KMS-11 (cell line): ENCODE data around the gene PMM2.
A peak's percentile ranks its signal among the peaks of the same experiment; 100 is the strongest.

Experiments
- H2AFZ ChIP-seq: fragments of 200-600 bp; sonication (generic); 2 replicates; pipeline ENCODE4 v1.6.1; 2016; ENCODE audit warnings: antibody characterized with exemption, mixed run types, low read depth
- H3K27ac ChIP-seq: fragments of 200-600 bp; sonication (generic); 2 replicates; pipeline ENCODE4 v1.6.1; 2016; ENCODE audit warnings: mild to moderate bottlenecking, mixed run types
- H3K27me3 ChIP-seq: fragments of 200-600 bp; sonication (generic); 2 replicates; pipeline ENCODE4 v1.6.1; 2017; ENCODE audit warnings: mild to moderate bottlenecking, low read depth, mixed run types, moderate library complexity; ENCODE audit not compliant: insufficient read depth
- H3K36me3 ChIP-seq: fragments of 200-600 bp; sonication (generic); 2 replicates; pipeline ENCODE4 v1.6.1; 2017; ENCODE audit warnings: mild to moderate bottlenecking, mixed run types; ENCODE audit not compliant: insufficient read depth
- H3K4me1 ChIP-seq: fragments of 200-600 bp; sonication (generic); 2 replicates; pipeline ENCODE4 v1.6.1; 2016; ENCODE audit warnings: mild to moderate bottlenecking, low read depth, mixed run types; ENCODE audit not compliant: poor library complexity, severe bottlenecking
- H3K4me2 ChIP-seq: fragments of 200-600 bp; sonication (generic); 2 replicates; pipeline ENCODE4 v1.7.0; 2016; ENCODE audit warnings: mild to moderate bottlenecking, mixed run types
- H3K4me3 ChIP-seq: fragments of 200-600 bp; sonication (generic); IDR thresholded peaks from 2 replicates; pipeline ENCODE4 v1.6.1; 2017; ENCODE audit warnings: low read depth, low read length, mixed read lengths; ENCODE audit not compliant: insufficient read depth
- H3K79me2 ChIP-seq: fragments of 200-600 bp; sonication (generic); 2 replicates; pipeline ENCODE4 v1.6.1; 2016; ENCODE audit warnings: low read depth, mixed run types; ENCODE audit not compliant: insufficient read depth
- H3K9ac ChIP-seq: fragments of 200-600 bp; sonication (generic); 2 replicates; pipeline ENCODE4 v1.6.1; 2016; ENCODE audit warnings: mild to moderate bottlenecking, mixed run types
- H4K20me1 ChIP-seq: fragments of 200-600 bp; sonication (generic); 2 replicates; pipeline ENCODE4 v1.6.1; 2016; ENCODE audit warnings: mild to moderate bottlenecking, mixed run types; ENCODE audit not compliant: insufficient read depth
- TF ChIP-seq, protein P1 (sequence below): fragments of 200-600 bp; sonication (generic); conservative IDR thresholded peaks from 2 replicates; pipeline ENCODE4 v1.6.1; 2017; ENCODE audit warnings: low read depth, mild to moderate bottlenecking, antibody characterized with exemption, low read length, moderate library complexity, mixed read lengths

The PMM2 gene

DNA sequence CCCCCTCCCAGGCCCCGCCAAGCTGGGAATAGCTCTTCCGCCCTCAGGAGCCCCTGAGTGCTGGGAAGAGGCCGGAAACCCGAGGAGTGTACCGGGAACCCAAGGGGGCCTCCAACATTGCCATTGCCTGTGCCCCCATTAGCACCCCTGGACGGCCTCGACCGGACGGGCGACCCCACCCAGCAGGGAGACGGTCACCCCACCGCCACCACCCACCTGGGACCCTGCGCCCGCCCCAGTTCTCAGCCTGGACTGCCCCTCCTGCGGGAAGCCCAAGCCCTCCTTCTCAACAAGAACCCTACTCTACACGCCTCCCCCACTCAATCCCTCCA lies 69.2 kb downstream of the PMM2 start:
- H2AFZ ChIP-seq, result no peak overlapping the region
- peak overlapping the region; percentile 75; the same call in 1 of the 2 replicates for H3K9ac ChIP-seq
- no peaks in the 10 kb centered on the region for H3K27me3 ChIP-seq
- H3K4me3 ChIP-seq, result no peak overlapping the region
- no peak overlapping the region for H3K27ac ChIP-seq
- peaks cover 27% of the 10 kb centered on the region for H3K4me1 ChIP-seq
- peak overlapping the region; percentile 93 for H3K4me2 ChIP-seq
- H4K20me1 ChIP-seq, result peaks cover 6% of the 10 kb centered on the region; the same call in 1 of the 2 replicates
- TF ChIP-seq, protein P1, sequence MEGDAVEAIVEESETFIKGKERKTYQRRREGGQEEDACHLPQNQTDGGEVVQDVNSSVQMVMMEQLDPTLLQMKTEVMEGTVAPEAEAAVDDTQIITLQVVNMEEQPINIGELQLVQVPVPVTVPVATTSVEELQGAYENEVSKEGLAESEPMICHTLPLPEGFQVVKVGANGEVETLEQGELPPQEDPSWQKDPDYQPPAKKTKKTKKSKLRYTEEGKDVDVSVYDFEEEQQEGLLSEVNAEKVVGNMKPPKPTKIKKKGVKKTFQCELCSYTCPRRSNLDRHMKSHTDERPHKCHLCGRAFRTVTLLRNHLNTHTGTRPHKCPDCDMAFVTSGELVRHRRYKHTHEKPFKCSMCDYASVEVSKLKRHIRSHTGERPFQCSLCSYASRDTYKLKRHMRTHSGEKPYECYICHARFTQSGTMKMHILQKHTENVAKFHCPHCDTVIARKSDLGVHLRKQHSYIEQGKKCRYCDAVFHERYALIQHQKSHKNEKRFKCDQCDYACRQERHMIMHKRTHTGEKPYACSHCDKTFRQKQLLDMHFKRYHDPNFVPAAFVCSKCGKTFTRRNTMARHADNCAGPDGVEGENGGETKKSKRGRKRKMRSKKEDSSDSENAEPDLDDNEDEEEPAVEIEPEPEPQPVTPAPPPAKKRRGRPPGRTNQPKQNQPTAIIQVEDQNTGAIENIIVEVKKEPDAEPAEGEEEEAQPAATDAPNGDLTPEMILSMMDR, result no peak
- H3K36me3 ChIP-seq, result no peaks in the 10 kb centered on the region
- H3K79me2 ChIP-seq, result peaks cover 63% of the 10 kb centered on the region

DNA sequence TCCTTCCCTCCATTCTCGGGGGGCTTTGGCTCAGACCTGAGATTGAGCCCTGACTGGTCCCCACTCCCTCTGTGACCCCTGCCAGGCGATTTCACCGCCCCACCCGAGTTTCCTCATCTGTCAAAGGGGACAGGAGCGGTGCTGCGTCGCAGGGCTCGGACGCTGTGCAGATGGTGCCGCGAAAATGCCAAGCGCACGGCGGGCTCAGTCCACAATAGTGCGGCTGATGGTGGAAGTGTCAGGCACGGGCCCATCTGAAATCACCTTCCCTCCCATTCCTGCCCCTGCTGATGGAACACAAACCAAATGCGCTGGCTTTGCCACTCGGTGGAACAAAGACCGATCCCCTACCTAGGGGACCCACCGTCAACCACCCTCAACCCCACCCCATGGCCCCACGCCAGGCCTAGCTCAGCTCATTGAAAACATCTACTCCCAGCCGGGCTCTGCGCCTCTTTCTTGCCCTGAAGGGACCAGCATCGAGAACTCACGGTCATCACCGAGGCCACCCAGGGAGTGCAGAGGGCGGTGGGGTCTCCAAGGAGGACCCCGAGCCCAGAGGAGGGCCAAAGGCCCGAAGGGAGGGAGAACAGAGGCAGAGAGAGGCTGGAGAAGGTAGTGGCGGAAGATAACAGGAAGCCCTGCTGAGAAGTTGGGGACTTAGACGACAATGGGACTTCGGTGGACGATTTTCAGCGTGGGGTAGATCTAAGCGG lies 69.7 kb downstream of the PMM2 start:
- Histone ChIP-seq H3K27ac (peak overlapping the region; percentile 77), H3K9ac (peak overlapping the region; percentile 75), H3K4me1 (peaks cover 27% of the 10 kb centered on the region), H4K20me1 (peaks cover 6% of the 10 kb centered on the region; the same call in 1 of the 2 replicates), H3K4me3 (no peak overlapping the region), H2AFZ (peak overlapping the region; percentile 69), H3K36me3 (no peaks in the 10 kb centered on the region), H3K4me2 (peak overlapping the region; percentile 93), H3K27me3 (no peaks in the 10 kb centered on the region), H3K79me2 (peaks cover 57% of the 10 kb centered on the region)
- TF ChIP-seq, protein P1, result no peak

DNA sequence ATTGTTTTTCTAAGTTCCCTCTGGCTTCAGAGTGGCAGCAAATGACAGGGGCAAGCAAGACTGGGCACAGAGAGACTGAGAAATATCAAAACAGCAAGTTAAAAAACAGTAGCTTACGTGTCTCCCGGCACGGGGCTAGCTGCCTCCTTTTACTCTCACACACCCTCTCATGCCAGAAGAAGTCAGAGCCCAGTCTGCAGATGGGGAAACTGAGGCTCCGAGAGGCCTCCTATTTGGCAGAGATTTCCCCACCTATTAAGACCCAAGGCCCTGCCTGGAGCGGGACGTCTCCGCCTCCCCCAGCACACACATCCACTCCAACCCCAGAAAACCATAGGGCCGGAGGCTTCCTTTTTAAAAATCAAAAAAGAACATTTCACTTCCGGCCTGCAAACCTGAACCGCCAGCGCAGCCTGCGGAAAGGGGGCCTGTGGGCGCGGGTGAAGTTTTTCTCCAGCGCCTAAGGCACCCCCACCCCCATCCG lies 70.3 kb downstream of the PMM2 start:
- Histone ChIP-seq H3K36me3 (no peaks in the 10 kb centered on the region), H3K9ac (peak overlapping the region; percentile 75), H3K4me2 (peak overlapping the region; percentile 93), H3K4me3 (no peak overlapping the region), H4K20me1 (peaks cover 6% of the 10 kb centered on the region; the same call in 1 of the 2 replicates), H3K27me3 (no peaks in the 10 kb centered on the region), H3K4me1 (peaks cover 27% of the 10 kb centered on the region), H3K27ac (peak overlapping the region; percentile 77), H2AFZ (peak overlapping the region; percentile 69), H3K79me2 (peaks cover 51% of the 10 kb centered on the region)
- TF ChIP-seq, protein P1, result 0 out of 2 replicates have a peak, but pooled peaks have one; percentile 10

- H3K27me3 ChIP-seq, result no peaks in the 10 kb centered on the region
- peak within 1 kb of the TSS; percentile 77 for H3K27ac ChIP-seq
- H3K4me1 ChIP-seq, result peaks cover 21% of the 10 kb centered on the region
- H3K4me3 ChIP-seq, result no peak within 1 kb of the TSS
- peak within 1 kb of the TSS; percentile 75 for H3K9ac ChIP-seq
- H4K20me1 ChIP-seq, result peaks cover 6% of the 10 kb centered on the region; the same call in 1 of the 2 replicates
- peak within 1 kb of the TSS; percentile 93 for H3K4me2 ChIP-seq
- TF ChIP-seq, protein P1, result no peak
- peaks cover 45% of the 10 kb centered on the region for H3K79me2 ChIP-seq
- peak within 1 kb of the TSS; percentile 83 for H2AFZ ChIP-seq
- no peaks in the 10 kb centered on the region for H3K36me3 ChIP-seq
Measured at GRCh38 chr16:8868416-8869211, 71.0 kb downstream of the PMM2 start, which contains the start of gene CARHSP1. CARHSP1 (minus strand) TSS chr16:8869006; CDS start chr16:8859328, 9,678 bp downstream.
